Cortex of kidney (tissue), 1 donor: ENCODE data around the gene MGMT.

ENCODE experiments used
- DNase-seq: peaks from one replicate; lab custom pipeline; 2025; lab: John Stamatoyannopoulos, UW

The MGMT gene

DNA sequence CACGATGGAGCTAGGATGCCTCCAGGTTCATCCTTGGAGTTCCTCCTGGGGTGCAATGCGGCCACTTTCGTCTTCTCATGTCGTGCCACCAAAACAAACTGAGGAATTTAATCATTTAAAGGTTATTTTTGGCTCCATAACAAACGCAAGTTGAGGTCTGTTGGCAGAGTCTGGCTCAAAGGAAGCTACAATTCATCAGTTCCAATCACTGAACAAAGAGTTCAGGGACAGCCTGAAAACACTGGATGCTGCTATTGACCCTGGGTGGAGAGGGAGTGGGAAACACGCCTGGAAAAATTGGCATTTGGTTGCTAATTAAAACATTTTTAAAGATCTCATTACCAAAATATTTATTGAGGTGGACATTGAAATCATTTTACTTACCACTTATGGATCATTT is 11.4 kb upstream of the MGMT start:
- DNase-seq: no peak

DNA sequence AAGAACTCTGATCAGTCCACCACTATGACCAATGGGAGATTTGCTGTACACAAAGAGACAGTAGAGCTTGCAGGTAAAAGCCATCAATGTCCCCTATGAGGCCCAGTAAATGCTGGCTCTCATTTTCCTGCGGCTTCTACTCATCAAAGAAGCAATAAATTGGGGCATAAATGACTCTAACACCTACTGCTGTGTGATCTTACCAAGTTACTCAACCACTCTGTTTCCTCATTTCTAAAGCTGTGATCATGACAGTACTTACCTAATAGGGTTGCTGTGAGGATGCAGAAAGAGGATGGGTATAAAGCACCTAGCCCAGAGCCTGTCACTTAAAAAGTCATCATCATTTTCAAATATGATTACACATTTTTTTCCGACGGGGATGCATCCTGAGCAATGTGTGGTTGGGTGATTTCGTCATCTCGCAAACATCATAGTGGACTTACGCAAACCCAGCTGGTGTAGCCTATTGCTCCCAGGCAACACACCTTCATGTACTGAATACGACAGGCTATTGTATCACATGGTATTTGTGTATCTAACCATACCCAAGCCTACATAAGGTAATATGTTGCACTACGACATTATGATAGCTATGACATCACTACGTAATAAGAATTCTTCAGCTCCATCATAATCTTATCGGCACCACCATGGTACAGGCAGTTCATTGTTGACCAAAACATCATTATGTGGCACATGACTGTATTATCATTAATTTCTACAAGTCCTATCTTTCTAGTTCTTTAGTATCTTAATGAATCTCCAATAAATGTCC is 7.1 kb upstream of the MGMT start:
- DNase-seq: no peak

DNA sequence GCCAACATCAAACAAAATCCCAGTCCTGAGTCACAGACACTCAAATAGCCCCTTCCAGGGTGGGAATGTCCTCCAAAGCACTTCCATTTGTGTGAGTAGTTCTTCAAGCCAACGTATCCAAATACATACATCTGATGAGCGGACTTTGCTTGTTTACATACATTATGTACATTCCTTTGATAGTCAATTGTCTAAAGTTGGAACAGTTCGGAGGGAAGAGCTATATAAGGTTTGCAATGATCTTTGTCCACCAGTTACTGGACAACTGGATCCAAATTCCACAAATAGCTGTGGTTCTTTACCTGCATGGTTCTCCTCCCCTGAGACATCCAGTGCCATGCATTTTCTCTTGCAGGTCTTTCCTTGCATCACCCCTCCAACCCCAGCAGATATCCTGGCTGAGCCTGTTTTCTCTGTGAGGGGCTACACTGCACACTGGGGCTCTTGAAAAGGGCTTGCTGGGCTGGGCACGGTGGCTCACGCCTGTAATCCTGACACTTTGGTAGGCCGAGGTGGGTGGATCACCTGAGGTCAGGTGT is 4.7 kb upstream of the MGMT start:
- DNase-seq: no peak

DNA sequence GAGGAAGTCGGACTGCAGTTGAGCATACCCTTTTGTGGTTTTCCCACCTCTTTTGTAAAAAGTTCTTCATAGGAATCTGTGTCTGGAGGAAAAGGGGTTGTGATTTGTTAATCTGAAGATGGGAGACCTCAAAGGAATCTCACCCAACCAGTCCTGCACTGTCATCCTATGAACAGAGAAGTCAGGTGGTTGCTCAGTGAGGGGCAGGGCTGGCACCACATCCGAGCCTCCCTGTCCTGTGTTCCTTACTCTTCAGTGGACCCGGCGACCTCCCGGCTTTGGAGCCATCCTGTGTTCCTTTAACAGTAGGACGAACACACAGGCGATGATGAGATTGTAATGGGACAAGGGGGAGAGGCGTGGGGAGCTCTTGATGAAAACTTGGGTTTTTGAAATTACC is 2.8 kb upstream of the MGMT start:
- DNase-seq: no peak

DNA sequence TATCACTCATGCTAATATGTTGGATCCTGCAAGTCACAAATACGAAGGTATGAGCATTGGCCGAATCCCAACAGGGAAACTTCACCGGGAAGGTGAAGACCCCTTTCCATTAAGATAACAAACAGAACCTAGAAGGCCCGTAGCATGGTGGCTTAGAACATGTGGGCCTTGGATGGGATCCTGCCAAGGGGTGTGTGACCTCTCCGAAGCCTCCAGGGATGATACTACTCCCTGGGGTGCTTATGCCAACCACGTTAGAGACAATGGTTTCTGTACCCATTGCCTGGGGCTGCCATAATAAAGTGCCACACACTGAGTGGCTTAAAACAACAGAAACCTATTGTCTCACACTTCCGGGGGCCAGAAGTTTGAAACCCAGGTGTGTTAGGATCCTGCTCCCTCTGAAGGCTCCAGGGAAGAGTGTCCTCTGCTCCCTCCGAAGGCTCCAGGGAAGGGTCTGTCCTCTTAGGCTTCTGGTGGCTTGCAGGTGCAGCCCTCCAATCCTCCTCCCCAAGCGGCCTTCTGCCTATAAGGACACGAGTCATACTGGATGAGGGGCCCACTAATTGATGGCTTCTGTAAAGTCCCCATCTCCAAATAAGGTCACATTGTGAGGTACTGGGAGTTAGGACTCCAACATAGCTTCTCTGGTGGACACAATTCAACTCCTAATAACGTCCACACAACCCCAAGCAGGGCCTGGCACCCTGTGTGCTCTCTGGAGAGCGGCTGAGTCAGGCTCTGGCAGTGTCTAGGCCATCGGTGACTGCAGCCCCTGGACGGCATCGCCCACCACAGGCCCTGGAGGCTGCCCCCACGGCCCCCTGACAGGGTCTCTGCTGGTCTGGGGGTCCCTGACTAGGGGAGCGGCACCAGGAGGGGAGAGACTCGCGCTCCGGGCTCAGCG is 992 bp upstream of the MGMT start:
- no peak for DNase-seq

DNA sequence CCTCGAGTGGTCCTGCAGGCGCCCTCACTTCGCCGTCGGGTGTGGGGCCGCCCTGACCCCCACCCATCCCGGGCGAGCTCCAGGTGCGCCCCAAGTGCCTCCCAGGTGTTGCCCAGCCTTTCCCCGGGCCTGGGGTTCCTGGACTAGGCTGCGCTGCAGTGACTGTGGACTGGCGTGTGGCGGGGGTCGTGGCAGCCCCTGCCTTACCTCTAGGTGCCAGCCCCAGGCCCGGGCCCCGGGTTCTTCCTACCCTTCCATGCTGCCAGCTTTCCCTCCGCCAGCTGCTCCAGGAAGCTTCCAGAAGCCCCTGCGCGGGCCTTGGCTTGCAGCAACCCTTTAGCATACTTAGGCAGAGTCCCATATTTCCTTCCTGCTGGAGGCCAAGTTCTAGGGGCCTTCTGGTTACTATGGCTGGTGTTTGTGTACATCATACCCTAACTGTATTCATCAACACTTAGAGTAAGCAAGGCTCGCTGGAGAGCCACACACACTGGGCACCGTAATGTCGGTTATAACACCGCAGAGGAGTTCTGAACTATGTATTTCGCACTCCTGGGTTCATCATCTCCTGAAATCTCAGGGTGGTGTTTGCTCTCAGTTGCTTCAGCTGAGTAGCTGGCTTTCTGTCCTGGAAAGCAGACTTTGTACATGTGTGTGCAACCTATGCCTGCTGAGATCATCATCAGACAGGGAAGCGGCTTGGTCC is 471 bp downstream of the MGMT start:
- DNase-seq: no peak

DNA sequence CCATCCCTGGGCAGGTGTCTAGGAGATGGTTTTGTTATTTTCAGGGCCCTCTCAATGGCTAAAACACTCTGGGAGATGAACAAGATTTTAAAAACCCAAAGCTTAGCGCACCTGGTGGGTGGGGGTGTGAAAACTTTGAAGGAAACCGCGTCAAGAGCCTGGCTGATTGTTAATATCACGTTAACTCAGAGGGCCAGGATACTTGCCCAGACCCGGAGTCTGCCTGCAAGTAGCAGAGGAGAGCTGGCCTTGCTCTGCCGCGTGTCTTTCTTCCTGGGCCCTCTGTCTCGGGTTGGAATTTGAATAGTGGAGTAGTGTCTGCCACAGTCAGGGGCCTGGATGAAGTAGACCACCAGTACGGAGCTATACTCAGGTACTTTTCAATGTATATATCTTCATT is 1.1 kb downstream of the MGMT start:
- DNase-seq: no peak

DNA sequence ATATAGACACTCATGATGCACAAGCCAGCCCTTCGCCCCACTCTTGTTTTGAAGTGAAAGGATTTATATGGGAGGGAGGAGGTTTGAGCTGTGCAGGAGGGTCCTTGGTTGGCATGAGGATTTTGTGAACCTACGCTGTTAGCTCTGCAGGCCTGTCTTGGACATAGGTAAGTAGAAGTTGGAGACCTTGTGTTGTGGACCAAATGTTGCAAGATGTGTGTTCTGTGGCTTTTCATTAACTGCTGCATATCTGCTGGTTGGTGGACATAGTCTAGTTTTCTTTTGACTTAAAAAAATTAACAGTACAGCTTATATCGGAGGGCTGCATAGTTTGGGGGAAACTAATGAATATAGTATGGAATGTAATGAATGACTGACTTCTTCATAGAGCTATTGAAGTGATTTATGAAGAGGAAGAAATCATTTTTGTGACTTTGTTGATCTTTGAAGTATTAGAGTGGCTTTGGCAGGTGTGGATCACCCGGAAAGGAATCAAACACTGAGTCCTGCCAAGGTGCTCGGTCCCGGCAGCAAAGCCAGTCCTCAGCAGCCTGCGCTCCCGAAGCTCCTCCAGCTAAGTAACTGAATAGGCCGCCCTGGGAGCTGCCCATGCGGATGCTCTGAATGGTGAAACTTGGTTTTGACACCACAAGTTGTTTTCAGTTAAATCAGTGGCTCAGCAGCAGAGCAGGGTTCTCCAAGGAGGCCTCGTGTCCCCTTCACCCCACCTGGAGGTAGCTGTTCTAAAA is 3.2 kb downstream of the MGMT start:
- no peak for DNase-seq

DNA sequence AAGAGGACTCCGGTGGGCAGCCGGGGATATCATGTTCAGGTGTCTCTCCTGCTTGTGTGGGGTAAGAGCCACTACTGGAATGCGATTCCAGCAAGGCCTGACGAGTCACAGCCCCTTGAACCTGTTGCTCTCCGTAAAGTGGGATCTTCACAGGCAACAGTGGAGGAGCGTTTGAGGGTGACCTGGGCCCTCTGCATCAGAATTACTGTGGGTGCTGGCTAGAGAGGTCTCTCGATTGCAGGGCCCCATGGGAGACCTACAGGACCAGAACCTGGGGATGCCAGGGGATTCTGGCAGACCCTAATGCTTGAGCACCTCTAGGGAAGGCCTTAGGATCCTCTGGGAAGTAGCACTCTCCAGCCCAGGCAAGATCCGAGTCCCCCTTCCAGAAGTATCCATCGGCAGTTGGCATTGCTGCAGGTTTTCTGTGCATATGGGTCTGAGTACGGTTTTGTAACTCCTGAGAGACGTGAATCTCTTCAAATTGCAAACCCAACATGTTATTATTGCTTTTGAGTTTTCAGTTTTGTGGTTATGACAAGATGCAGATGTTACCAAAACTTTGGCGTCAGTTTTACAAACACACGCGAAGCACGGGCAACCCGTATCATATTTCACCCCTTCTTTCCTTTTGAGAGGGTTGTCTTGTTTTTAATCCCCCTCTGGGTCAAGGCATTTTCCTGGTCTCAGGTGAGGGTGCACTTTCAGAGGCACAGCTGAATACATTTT is 4.6 kb downstream of the MGMT start:
- DNase-seq: no peak

DNA sequence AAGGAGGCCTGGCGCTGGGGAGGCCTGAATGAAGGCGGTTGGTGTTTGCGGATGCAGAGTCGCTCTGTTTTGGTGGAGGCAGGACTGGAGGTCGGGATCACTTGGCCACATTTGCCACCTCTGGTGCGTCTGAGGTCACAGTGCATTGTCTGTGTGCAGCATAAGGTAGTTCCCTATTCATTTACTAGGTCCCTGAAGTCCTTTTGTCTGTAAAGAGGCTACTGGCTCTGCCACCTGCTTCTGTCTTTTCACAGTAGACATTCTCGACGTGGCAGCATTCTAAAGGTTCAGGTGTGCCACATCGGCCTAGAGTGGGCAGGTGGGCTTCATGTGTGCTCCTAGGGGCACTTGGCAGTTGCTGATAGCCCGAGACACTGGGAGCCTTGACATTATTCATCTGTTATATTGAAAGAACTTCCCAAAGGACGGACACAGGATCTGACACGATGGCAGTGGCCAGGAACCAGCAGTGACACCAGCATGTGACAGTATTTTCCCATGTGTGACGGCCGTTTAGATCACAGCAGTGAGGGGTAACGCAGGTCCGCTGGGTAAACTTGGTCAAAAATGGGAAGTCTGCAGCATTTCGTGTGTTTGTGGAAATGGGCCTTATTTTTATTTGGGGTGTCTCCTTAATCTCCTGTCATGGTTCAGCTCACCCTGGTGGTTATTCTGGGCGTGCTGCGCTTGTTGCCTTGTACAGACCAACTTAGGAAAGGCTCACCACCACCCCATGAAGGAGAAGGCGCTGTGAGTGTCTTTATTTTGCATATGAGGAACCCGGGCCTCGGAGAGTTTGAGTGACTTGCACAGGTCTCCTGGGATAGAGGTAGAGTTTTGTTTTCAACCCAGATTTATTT is 5.9 kb downstream of the MGMT start:
- DNase-seq: no peak

DNA sequence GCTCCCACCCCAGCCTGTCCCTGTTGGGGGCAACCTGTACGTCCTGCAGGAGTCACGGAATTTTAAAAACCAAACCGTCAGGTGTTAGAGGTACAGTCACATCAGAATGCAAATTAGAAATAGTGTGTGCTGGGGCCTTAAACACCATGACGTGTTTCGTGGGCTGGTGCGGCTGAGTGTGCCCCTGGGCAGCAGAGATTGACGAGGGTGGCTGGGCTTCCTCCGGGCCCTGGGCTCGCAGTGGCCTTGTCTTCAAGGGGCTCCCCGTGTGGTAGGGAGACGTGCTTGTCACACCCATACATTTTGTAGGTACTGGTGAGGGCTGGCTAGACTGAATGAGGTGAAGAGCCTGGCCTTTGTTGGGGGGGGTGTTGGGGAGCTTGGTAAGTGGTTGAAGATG is 7.6 kb downstream of the MGMT start:
- DNase-seq: no peak

DNA sequence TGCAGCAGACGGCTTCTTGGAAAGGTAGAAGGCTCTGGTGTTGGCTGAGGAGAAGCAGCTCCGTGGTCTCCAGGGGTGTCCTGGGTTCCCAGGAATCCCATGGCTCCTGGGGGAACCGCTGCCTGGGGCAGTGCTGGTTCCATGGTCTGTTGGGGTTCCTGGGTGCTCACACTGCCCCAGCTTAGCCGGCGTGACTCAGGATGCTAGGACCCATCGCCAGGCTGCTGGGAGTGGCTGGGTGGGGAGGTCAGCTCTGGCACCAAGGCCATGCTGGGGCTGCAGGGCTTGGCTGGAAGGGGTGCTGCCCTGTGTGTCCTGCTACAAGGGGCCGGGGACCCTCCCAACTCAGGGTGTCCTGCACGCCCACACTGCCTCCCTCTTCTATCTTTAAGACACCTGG is 9.4 kb downstream of the MGMT start:
- DNase-seq: no peak

DNA sequence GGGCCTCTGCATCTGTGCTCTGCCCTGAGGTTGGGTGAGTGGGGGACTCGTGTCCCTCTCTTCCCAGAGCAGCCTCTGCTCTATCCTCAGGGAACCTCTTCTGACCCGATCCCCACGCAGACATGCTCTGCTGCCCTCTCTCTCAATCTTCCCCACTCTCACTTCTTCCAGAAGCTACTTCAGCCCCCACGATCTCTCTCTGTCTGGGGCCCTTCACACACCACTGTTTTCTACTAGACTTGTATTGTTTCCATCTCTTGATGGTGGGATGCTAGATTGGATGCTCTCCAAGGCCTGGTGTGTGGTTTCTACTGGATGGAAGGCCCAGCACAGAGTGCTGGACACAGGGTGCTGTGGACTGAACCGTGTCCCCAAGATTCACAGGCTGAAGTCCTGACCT is 10.0 kb downstream of the MGMT start:
- DNase-seq: no peak

DNA sequence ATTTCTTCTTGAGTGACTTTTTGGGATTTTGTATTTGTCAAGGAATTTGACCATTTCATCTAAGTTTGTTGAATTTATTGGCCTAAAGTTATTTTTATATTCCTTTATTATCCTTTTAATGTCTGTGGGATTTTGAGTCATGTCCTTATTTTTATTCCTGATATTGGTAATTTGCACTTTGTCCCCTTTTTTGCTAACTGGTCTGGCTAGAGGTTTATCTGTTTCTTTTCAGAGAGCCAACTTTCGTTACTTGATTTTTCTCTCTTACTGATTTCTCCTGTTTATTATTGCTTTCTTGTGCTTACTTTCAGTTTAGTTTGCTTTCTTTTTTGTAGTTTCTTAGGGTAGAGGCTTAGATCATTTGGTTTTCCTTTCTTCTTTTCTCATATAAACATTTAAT is 14.6 kb downstream of the MGMT start:
- DNase-seq: no peak

DNA sequence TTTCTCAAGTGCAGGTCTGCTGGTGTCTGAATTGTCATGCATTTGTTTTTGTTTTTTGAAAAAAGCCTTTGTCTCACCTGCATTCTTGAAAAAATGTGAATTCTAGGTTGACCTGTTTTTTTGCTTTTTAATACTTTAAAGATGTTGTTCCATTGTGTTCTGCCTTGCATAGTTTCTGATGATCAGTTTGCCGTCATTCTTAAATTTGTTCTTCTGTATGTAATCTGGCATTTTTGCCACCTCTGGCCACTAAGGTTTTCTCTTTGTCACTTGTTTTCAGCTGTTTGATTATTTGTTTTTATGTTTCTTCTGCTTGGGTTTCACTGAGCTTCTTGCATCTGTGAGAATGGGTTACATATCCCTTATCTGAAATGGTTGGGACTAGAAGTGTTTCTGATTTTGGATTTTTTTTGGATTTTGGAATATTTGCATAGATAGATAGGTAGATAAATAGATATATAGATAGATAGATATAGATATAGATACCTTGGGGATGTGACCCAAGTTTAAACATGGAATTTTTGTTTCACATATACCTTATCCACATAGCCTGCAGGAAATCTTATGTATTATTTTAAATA is 16.5 kb downstream of the MGMT start:
- DNase-seq: no peak

DNA sequence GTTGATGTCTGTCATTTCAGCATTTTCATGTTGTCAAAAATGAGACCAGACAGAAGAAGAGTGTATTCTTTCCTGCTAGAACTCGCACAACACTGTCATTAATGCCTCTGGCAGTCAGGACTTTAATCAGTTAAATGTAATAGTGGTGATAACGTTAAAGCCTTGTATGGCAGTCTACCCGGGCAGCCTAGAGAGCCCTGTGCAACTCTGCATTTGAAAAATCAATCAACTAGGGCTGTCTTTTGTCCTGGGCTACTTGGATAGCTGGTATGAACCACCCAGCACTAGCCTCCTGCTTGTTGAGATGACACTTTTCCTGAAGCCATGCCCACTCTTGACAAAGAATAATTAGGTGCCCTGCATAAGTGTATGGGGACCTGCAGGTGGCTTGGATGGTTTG is 19.8 kb downstream of the MGMT start:
- DNase-seq: no peak

DNA sequence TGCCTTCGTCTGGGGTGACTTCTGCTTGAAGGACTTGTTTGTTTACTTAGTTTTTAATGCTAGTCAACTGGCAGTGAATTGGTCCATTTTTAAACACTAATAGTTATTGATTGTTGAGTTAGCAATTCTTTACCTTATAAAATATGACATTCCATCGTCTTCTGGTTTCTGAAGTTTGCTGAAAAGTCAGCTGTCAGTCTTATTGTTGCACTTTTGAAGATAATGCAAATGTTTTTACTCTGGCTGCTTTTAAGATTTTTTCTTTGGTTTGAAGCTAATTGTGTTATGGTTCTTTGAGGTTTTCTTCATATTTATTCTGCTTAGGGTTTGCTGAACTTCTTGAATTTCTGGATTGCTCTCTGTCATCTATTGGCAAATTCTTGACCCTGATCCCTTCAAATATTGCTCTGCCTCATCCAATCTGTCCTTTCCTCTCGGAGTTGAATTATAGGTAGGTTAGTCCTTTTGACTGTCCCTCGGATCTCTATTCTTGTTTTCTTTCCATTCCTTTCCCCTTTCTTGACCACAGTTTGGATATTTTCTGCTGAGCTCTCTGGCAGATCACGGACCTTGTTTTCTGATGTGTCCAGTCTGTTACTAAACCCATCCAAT is 24.2 kb downstream of the MGMT start:
- no peak for DNase-seq

DNA sequence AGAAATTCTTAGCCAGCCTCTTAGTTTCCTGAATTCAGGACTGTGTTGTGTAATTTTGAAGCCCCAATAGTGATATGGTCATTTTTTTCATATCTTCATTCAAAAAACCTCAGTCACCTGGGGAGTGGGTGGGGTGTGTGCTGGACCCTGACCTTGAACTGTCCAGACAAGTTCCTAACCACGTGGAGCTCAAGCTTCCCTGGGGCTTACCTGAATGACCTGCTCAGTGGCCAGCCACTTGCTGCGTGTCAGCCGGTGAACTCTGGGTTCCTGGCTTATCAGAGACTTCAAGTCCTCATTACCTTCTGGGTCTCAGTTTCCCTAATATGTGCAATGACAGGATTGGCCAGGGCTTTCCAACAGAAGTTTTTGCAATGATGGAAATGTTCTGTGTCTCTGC is 27.1 kb downstream of the MGMT start:
- no peak for DNase-seq

DNA sequence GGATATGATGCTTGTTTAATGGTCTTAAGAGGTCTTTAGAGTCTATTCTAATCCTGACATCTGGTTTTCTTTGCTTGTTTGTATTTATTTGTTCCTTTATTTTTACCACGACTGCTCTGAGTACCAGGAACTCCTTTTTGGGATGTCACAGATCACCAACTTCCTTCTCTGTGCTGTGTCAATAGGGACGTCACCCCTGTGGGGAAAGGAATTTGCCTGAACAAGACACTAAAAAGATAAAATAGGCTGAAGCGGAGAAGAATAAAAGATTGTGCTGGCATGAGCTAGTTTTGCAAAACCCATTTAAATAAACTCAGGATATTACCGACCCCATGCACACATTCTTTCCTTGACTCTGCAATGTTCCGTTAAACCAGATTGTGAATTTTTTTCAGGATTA is 27.7 kb downstream of the MGMT start:
- DNase-seq: no peak
